Ectodermal cell (in vitro differentiated cells): ENCODE results near the gene ATP8A1.

ENCODE experiments used
- H3K27ac ChIP-seq: 2 replicates; pipeline ENCODE4 v1.7.0; 2013; ENCODE audit warnings: mild to moderate bottlenecking, low read depth, low read length; ENCODE audit not compliant: insufficient read depth, poor library complexity, severe bottlenecking
- H3K27me3 ChIP-seq: 2 replicates; pipeline ENCODE4 v1.7.0; 2013; ENCODE audit warnings: mild to moderate bottlenecking, low read length; ENCODE audit not compliant: insufficient read depth, control insufficient read depth, poor library complexity, severe bottlenecking
- H3K36me3 ChIP-seq: one replicate; pipeline ENCODE4 v1.7.0; 2013; ENCODE audit warnings: low read length; ENCODE audit not compliant: control insufficient read depth, insufficient read depth
- H3K4me1 ChIP-seq: one replicate; pipeline ENCODE4 v1.7.0; 2013; ENCODE audit warnings: low read length; ENCODE audit not compliant: control insufficient read depth, insufficient read depth
- H3K4me3 ChIP-seq: 2 replicates; pipeline ENCODE4 v1.7.0; 2013; ENCODE audit warnings: low read depth, low read length, control low read depth; ENCODE audit not compliant: insufficient read depth
- H3K9me3 ChIP-seq: 2 replicates; pipeline ENCODE4 v1.7.0; 2013; ENCODE audit warnings: mild to moderate bottlenecking, low read length, moderate library complexity; ENCODE audit not compliant: control insufficient read depth
- WGBS, 2 experiments: methylation state at CpG; one replicate each; pipeline ENCODE4 v1.1.7; 2013; ENCODE audit warnings: missing lambda C conversion rate in 2 of 2; 5-methylcytosine and 5-hydroxymethylcytosine counted together

The ATP8A1 gene

DNA sequence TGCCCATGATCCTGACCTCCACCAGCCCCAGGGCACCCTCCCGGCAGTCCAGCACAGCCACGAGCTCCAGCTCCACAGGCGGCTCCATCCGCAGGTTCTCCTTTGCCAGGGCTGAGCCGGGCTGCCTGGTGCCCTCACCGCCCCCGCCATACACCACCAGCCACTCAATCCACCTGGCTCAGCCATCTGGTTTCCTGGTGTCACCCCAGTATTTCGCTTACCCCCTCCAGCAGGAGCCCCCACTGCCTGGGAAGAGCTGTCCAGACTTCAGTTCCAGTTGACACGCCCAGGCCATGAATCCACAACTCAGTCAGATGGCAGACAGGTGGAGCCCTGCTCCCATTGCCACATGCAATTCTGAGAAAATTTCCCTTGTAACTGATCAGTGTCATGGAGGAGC lies 255.7 kb downstream of the ATP8A1 start:
- no peaks in the 10 kb centered on the region for H3K9me3 ChIP-seq

DNA sequence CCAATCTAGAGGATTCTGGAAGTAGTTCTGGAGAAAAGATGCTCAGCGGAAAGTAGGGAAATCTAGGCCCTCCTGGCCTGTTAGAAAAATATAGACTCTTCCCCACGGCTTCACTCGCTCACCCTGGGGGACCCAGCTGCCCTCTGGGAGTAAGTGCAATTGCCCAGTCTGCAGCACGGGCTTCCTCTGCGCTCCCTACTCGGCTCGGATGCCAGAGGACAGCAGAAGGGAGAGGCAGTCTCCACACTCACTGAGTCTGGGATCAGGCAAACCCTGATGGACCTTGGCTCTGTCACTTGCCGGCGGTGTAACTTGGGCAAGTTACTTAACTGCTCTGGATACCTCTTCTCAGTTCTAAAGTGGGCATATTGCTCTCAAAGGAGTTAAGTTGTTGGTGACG lies 257.5 kb downstream of the ATP8A1 start:
- Histone ChIP-seq H3K27me3 (peaks cover 71% of the 10 kb centered on the region), H3K9me3 (no peaks in the 10 kb centered on the region), H3K36me3 (no peaks in the 10 kb centered on the region), H3K4me3 (peak overlapping the region; percentile 43), H3K4me1 (peaks cover 21% of the 10 kb centered on the region), H3K27ac (no peak overlapping the region)
- 16 to 17% methylated on average over 10 of the region's 10 CpGs for WGBS, 2 experiments

More for the DNA sequence above, 255.7 kb downstream of the ATP8A1 start:
- Histone ChIP-seq H3K27me3 (peaks cover 54% of the 10 kb centered on the region), H3K4me3 (no peak overlapping the region), H3K4me1 (peaks cover 21% of the 10 kb centered on the region), H3K27ac (no peak overlapping the region), H3K36me3 (no peaks in the 10 kb centered on the region)
- 92% methylated on average over 9 of the region's 9 CpGs for WGBS, 2 experiments

DNA sequence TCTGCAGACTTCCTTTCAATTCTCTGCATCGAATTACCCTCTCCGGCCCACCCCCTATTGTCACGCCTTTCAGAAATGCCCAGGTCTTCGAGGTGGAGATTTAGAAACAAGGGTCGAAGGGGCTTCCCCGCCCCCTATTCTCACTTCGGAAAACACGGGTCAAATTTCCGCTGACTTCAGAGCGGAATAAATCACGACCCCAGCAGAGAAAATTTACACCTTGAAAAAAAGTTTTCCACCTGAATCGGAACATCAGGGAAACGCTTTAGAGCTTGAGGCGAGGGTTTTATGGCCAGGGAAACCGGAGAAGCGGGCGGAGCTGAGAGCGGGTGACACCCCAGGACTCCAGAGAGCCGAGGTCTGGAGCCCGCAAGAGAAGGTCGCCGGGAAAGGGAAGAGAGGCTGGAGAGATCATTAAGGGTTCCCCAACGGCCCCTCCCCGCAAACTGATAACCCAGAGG lies 258.0 kb downstream of the ATP8A1 start:
- H3K4me3 ChIP-seq, result peak overlapping the region; percentile 43
- H3K36me3 ChIP-seq, result no peaks in the 10 kb centered on the region
- H3K27me3 ChIP-seq, result peaks cover 75% of the 10 kb centered on the region
- WGBS, 2 experiments, result 0% methylated on average over 24 of the region's 24 CpGs
- H3K27ac ChIP-seq, result no peak overlapping the region
- H3K9me3 ChIP-seq, result no peaks in the 10 kb centered on the region
- peaks cover 21% of the 10 kb centered on the region for H3K4me1 ChIP-seq

DNA sequence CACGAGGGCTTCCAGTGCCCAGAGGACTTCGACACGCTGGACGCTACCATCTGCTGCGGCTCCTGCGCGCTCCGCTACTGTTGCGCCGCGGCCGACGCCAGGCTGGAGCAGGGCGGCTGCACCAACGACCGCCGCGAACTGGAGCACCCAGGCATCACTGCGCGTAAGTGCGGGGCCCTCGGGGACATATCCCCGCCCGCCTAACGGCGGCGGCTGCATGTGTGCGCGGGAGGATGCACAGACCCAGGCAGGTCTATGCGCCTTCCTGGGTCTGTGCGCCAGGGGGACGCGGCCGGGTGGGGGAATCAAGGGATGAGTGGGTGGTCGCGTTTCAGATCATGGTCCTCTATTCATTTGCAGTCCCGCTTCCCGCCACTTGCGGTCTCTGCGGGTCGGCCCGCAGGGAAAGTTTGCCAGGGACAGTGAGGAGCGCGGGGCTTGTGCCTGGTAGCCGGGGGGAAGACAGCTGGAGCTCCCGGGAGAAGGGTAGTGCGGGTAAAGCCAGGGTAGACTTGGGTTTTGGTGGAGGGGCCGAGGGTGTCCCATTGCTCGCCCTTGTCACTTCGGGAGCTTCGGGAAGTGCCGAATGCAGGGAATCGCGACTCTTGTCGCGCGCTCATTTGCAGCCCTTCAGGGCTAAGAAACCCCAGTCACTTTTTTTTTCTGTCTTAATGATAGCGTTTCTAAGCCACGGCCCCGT lies 258.6 kb downstream of the ATP8A1 start:
- WGBS, 2 experiments, result 0% methylated on average over 60 of the region's 60 CpGs
- Histone ChIP-seq H3K36me3 (no peaks in the 10 kb centered on the region), H3K27ac (no peak overlapping the region), H3K27me3 (peaks cover 75% of the 10 kb centered on the region), H3K4me3 (peak overlapping the region; percentile 43), H3K4me1 (peaks cover 21% of the 10 kb centered on the region), H3K9me3 (no peaks in the 10 kb centered on the region)

DNA sequence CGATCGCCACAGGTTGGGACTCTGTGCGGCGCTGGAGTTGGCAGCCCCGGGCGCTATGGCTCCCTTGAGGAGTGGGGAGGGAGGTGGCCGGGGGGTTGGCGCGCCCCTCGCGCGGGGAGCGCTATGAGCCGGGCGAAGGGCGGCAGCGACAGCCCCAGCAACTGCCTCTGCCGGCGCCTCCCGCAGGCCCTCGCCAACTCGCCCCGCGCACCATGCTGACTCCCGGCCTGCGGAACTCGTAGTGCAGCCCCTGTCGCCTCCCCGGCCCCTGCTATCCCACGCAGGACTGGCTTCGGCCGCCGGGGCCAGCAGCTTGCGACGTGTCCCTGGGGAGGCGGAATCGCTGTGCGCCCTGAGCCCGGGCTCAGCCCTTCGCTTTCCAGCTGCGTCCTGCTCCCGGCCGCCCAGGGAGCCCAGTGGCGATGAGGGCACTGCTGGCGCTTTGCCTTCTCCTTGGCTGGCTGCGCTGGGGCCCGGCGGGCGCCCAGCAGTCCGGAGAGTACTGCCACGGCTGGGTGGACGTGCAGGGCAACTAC lies 259.2 kb downstream of the ATP8A1 start:
- Histone ChIP-seq H3K4me1 (peaks cover 21% of the 10 kb centered on the region), H3K9me3 (no peaks in the 10 kb centered on the region), H3K27me3 (peaks cover 75% of the 10 kb centered on the region), H3K4me3 (peak overlapping the region; percentile 43), H3K36me3 (no peaks in the 10 kb centered on the region), H3K27ac (no peak overlapping the region)
- 0% methylated on average over 52 of the region's 52 CpGs for WGBS, 2 experiments

DNA sequence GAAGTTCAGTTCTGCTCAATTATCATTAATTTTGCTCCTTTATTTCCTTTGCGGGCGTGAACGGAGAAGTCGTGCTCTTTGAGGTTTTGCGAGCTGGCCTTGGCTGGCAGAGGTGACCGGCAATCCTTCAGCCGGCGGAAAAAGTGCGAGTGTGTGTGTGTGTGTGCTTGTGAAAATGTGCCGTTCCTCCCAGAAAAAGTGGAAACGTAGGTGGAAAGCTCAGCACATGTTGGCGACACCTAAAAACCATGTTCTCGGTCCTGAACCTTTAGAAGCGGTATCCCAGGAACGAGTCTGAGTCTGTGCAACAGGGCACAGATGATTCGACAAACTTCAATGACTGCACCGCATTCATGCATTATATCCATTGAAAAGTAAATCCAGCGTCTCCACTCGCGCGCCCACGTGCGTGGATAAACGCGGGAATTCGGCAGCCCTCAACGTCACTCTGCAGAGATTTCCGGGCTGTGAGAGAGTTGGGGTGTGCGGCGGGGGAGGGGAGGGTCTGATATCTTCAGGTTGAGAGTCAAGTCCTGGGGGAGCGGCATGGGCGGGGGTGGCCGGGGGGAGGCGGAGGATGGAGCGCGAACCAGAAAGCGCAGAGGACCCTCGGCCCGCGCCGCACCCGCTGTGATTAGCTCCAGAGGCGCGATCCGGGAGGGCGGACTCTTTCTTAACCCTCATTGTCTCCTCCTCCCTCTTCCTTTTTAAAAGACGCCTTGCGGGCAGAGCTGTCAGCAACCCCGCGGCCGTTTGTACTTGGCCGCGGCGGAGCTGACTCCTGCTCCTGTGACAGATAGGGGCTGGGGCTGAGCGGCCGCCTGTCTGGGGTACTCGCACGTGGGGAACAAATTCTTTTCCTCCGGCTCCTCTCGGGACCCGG lies 259.9 kb downstream of the ATP8A1 start, which contains the start of gene SHISA3:
Gene SHISA3, plus strand, starts transcription at position 737 of the 883 bp plus-strand sequence. CDS start 569 bp downstream, outside the sequence.
- Histone ChIP-seq H3K27ac (no peak within 1 kb of the TSS), H3K4me3 (peak within 1 kb of the TSS; percentile 43), H3K36me3 (no peaks in the 10 kb centered on the region), H3K9me3 (no peaks in the 10 kb centered on the region), H3K4me1 (peaks cover 21% of the 10 kb centered on the region), H3K27me3 (peaks cover 75% of the 10 kb centered on the region)
- WGBS, 2 experiments, result 1% methylated on average over 61 of the region's 61 CpGs

DNA sequence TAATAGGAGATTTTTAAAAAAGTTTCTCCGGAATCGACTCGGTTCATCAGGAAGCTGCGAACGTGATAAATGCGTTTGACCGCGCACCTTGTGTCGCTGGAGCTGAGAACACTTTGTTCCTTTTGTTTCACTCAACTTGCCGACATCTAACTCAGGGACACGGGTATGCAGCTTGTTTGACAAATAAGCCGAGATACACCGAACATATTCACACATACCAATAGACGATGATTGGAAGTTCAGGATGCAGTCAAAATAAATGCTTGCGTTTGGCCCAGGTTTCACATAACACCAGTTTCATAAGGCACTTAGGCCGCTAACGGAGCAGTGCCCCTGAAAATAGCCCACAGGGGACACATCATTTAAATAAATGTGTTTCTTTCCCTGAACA lies 260.5 kb downstream of the ATP8A1 start:
- WGBS, 2 experiments, result 7 to 8% methylated on average over 17 of the region's 17 CpGs
- Histone ChIP-seq H3K36me3 (no peaks in the 10 kb centered on the region), H3K4me1 (peaks cover 21% of the 10 kb centered on the region), H3K4me3 (no peak overlapping the region), H3K27ac (no peak overlapping the region), H3K9me3 (no peaks in the 10 kb centered on the region), H3K27me3 (peaks cover 73% of the 10 kb centered on the region)

DNA sequence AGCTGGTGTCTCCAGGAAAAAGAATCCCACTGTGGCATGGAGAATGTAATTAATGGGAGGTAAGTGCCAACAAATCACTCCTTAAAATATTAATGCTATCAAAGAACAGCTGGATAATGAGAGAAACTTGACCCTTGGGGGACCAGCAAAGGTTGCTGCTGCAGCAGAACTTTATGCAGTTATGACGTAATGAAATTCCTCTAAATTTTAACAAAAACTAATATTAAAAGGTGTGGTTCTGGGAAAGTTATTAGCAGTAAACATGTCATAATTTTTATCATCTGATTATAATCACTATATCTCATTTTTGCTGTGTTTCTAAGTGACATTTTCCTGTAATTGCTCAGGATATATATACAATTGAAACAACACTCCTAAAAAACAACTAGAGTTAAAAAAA lies 261.3 kb downstream of the ATP8A1 start:
- Histone ChIP-seq H3K27me3 (peaks cover 65% of the 10 kb centered on the region), H3K9me3 (no peaks in the 10 kb centered on the region), H3K36me3 (no peaks in the 10 kb centered on the region), H3K4me3 (no peak overlapping the region), H3K27ac (no peak overlapping the region), H3K4me1 (peaks cover 21% of the 10 kb centered on the region)
- 83% methylated on average over 1 of the region's 1 CpG; no CpG with 5 or more reads in 1 of the 2 experiments for WGBS, 2 experiments

DNA sequence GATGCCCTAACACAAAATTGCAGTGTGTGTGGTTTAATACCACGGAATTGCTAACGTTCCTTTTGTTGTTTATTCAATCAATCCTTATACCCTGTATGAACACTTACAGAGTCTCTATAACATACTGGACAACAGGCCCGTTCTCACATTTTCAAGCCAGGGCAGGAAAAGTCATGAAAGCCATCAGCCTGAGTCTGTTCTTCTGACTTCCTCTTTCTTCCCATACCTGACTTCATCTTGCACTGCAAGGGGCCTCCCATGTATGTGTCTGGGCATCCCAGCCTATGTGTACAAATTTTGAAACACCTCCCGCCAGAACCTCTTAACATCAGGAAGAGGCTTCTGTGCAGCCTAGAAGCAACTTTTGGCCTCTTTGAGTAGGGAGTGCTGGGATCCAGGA lies 264.5 kb downstream of the ATP8A1 start:
- H3K4me1 ChIP-seq, result peaks cover 12% of the 10 kb centered on the region
- H3K27ac ChIP-seq, result no peak overlapping the region
- no peaks in the 10 kb centered on the region for H3K36me3 ChIP-seq
- 88 to 90% methylated on average over 4 of the region's 4 CpGs for WGBS, 2 experiments
- H3K27me3 ChIP-seq, result peaks cover 33% of the 10 kb centered on the region
- H3K9me3 ChIP-seq, result no peaks in the 10 kb centered on the region
- H3K4me3 ChIP-seq, result no peak overlapping the region

DNA sequence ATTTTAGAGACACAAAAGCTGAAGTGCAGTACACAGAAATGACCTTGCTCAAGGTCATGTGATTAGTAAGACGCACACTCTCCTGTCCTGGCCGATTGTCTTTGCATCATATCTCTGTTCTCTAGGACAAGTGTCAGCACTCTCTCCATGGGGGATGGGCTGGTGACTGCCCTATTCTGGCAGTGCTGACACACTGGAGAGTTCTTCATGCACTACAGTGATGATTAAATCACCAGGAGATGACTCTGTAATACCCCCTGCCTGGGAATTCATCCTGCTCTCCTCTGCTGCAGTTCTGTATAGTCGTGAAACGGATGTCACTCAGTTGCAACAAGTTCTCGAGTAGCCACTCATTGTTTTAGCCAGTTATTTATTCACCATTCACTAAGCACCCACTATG lies 264.9 kb downstream of the ATP8A1 start:
- H3K4me3 ChIP-seq, result no peak overlapping the region
- no peaks in the 10 kb centered on the region for H3K36me3 ChIP-seq
- H3K9me3 ChIP-seq, result no peaks in the 10 kb centered on the region
- 64 to 73% methylated on average over 5 of the region's 5 CpGs for WGBS, 2 experiments
- peaks cover 29% of the 10 kb centered on the region for H3K27me3 ChIP-seq
- no peak overlapping the region for H3K27ac ChIP-seq
- peaks cover 7% of the 10 kb centered on the region for H3K4me1 ChIP-seq
